Type B pancreatic cell (in vitro differentiated cells): ENCODE data around the gene PPP2R5C. TPM values are rescaled to one million over a fixed set of nuclear protein-coding genes. Genes with fewer than 3 reads are reported as not detected.
A peak's percentile ranks its signal among the peaks of the same experiment; 100 is the strongest.

Experiments used
- DNase-seq: peaks from one replicate; pipeline ENCODE4 v3.0.0; 2021; ENCODE audit warnings: mixed read lengths; ENCODE audit not compliant: unreplicated experiment; ENCODE audit errors: extremely low spot score
- H3K27ac Mint-ChIP-seq: 2 replicates; pipeline ENCODE4 v1.8.0; 2021; ENCODE audit warnings: mild to moderate bottlenecking, mixed read lengths
- H3K27me3 Mint-ChIP-seq: 2 replicates; pipeline ENCODE4 v1.8.0; 2021; ENCODE audit warnings: mixed read lengths
- H3K36me3 Mint-ChIP-seq: 2 replicates; pipeline ENCODE4 v1.8.0; 2021; ENCODE audit warnings: mixed read lengths
- H3K4me1 Mint-ChIP-seq: one replicate; pipeline ENCODE4 v1.8.0; 2021; ENCODE audit warnings: mixed read lengths; ENCODE audit not compliant: unreplicated experiment
- H3K4me3 Mint-ChIP-seq: 2 replicates; pipeline ENCODE4 v1.8.0; 2021; ENCODE audit warnings: mild to moderate bottlenecking, mixed read lengths
- H3K9me3 Mint-ChIP-seq: 2 replicates; pipeline ENCODE4 v1.8.0; 2021; ENCODE audit warnings: mixed read lengths
- total RNA-seq: library from RNA; stranded (reverse); gene quantifications from 2 replicates; pipeline ENCODE4 v1.2.1, GENCODE V29; 2021; ENCODE audit warnings: low replicate concordance
- TF ChIP-seq, protein P1 (sequence below): fragments of 200-600 bp; sonication (generic); conservative IDR thresholded peaks from 2 replicates; pipeline ENCODE4 v1.5.0; 2021; ENCODE audit warnings: antibody characterized with exemption, mild to moderate bottlenecking

PPP2R5C gene
- total RNA-seq, 1 donor from 2014 or later = 99.8 TPM

DNA sequence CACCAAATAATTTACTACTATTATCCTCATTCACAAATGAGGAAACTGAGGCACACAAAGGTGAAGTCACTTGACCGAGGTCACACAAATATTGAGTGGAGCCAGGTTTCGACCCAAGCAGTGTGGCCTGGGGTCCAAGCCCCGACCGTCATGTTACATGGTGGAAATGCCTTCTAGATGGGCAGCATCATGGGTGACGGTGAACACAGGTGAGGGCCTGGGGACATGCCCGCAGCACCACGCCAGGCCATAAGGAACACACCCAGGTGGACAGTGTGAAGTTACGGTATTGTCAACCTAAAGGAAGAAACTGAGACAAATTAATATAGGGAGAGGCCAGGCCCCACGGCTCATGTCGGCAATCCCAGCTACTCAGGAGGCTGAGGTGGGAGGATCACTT lies 167.6 kb downstream of the PPP2R5C start:
- H3K27ac Mint-ChIP-seq = no peak overlapping the region
- DNase-seq = no peak
- H3K27me3 Mint-ChIP-seq = no peaks in the 10 kb centered on the region
- TF ChIP-seq, protein P1, sequence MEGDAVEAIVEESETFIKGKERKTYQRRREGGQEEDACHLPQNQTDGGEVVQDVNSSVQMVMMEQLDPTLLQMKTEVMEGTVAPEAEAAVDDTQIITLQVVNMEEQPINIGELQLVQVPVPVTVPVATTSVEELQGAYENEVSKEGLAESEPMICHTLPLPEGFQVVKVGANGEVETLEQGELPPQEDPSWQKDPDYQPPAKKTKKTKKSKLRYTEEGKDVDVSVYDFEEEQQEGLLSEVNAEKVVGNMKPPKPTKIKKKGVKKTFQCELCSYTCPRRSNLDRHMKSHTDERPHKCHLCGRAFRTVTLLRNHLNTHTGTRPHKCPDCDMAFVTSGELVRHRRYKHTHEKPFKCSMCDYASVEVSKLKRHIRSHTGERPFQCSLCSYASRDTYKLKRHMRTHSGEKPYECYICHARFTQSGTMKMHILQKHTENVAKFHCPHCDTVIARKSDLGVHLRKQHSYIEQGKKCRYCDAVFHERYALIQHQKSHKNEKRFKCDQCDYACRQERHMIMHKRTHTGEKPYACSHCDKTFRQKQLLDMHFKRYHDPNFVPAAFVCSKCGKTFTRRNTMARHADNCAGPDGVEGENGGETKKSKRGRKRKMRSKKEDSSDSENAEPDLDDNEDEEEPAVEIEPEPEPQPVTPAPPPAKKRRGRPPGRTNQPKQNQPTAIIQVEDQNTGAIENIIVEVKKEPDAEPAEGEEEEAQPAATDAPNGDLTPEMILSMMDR = no peak
- no peaks in the 10 kb centered on the region for H3K36me3 Mint-ChIP-seq
- no peaks in the 10 kb centered on the region for H3K9me3 Mint-ChIP-seq
- no peak overlapping the region for H3K4me3 Mint-ChIP-seq
- peaks cover 4% of the 10 kb centered on the region for H3K4me1 Mint-ChIP-seq

DNA sequence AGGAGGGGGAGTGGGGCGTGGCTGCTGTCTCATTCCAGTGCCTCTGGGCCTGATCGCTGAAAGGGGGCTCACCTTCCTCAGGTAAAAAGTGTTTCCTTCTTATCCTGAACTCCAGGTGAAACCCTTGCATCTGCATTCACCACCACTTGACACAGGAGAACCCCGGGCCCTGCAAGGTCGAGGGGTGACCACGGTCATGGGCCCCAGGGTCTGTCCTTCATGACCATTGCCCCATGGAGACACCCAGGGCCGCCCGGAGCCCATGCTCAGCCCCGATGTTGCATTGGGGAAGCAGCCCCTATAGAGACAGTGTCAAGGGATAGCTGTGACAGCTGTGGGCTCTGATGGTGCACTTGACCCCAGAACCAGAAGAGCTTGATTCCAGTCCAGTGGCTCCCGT lies 168.4 kb downstream of the PPP2R5C start:
- Mint-ChIP-seq H3K27me3 (no peaks in the 10 kb centered on the region), H3K4me1 (peaks cover 4% of the 10 kb centered on the region), H3K36me3 (no peaks in the 10 kb centered on the region), H3K27ac (no peak overlapping the region), H3K4me3 (no peak overlapping the region), H3K9me3 (no peaks in the 10 kb centered on the region)
- DNase-seq = no peak
- TF ChIP-seq, protein P1 = no peak

DNA sequence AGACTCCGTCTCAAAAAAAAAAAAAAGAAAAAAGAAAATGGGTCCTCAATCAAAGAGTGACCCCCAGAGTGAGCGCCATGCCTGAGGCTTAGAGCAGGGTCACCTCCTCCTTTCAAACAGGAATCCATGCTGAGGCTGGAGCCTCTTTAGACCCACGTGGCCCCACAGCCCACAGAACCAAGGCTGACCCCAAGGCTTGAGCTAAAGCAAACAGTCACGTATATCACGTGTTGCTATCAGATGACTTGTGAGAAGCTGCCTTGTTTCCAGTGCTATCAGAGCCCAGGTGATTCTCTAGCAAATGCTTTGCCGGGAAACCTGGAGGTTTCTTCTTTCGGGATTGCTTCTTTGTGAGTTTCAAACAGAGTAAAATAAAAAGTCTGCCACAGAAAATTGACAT lies 171.2 kb downstream of the PPP2R5C start:
- peak overlapping the region; percentile 16 for H3K27ac Mint-ChIP-seq
- peaks cover 3% of the 10 kb centered on the region for H3K27me3 Mint-ChIP-seq
- H3K36me3 Mint-ChIP-seq = no peaks in the 10 kb centered on the region
- TF ChIP-seq, protein P1 = no peak
- H3K9me3 Mint-ChIP-seq = no peaks in the 10 kb centered on the region
- no peak for DNase-seq
- H3K4me1 Mint-ChIP-seq = peaks cover 4% of the 10 kb centered on the region
- no peak overlapping the region for H3K4me3 Mint-ChIP-seq

DNA sequence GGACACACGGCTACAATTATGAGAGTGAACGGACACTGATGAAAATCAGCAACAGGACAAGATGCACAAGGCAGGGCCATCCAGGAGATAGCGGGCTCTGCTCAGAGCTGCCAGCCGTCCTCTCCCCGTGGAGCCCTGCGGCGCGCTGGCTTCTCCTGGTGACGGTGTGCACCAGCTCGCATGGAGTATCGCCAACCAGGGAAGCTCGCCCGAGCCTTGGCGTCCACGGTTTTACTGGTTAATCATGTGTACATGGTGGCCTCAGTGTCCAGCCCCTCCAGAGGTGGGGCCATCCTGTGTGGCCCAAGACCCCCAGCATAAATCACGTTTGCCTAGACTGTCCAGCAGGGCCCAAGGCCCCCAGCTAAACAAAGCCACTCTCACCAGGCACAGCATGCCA lies 171.7 kb downstream of the PPP2R5C start:
- H3K27ac Mint-ChIP-seq = peak overlapping the region; percentile 16
- no peaks in the 10 kb centered on the region for H3K36me3 Mint-ChIP-seq
- no peak overlapping the region for H3K4me3 Mint-ChIP-seq
- H3K9me3 Mint-ChIP-seq = no peaks in the 10 kb centered on the region
- H3K4me1 Mint-ChIP-seq = peaks cover 4% of the 10 kb centered on the region
- DNase-seq = no peak
- H3K27me3 Mint-ChIP-seq = peaks cover 3% of the 10 kb centered on the region
- TF ChIP-seq, protein P1 = no peak

DNA sequence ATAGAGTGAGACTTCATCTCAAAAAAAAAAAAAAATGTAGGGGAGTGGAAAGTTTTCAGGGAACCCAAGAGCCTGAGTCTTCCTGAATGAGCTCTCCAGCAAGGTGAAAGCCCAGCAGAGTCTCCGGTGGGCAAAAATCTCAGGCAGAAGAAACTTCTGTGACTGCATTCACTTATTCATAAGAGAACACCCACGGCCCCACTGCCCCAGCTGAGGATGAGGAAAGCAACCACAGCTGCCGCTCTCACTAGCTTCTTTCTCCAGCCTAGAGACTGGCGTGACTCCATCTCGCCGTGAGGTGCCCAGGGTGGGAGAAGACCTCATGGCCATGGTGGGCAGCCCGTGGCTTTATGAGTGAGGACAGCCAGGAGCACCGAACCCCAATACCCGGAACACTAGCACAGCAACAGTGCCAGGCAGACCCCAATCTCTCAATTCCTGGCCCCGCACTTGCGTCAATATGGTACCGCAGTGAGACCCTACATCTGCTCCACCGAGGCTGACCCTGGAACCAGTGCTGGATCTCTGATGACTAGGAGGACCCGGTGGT lies 173.2 kb downstream of the PPP2R5C start:
- Mint-ChIP-seq H3K27me3 (peaks cover 12% of the 10 kb centered on the region), H3K9me3 (no peaks in the 10 kb centered on the region), H3K4me3 (no peak overlapping the region), H3K4me1 (peaks cover 4% of the 10 kb centered on the region), H3K27ac (no peak overlapping the region), H3K36me3 (no peaks in the 10 kb centered on the region)
- TF ChIP-seq, protein P1 = no peak
- DNase-seq = no peak
